Right renal cortex interstitium (tissue), 3 donors: ENCODE results near the gene SGK1. TPM values are rescaled to one million over a fixed set of nuclear protein-coding genes. Genes with fewer than 3 reads are reported as not detected.
"Not testable (repeated sequence)": the region's sequence is repeated elsewhere in the genome, so short reads cannot be mapped to it uniquely, and the experiment has no call there.

Experiments used
- DNase-seq, 3 donors: peaks; one replicate each; pipeline ENCODE4 v3.0.0-alpha.2; 2013; ENCODE audit warnings: low read depth in 3 of 3, low spot score in 2 of 3
- polyA plus RNA-seq, 3 donors: library from polyadenylated mRNA; unstranded; fragments of 120-200 nt; gene quantifications; one replicate each; pipeline ENCODE4 v1.2.1, GENCODE V29; 2013; ENCODE audit not compliant: insufficient read length in 3 of 3

Gene SGK1
- polyA plus RNA-seq, 3 donors: 94.1 to 112 (median 106) TPM

- no peak for DNase-seq
These were observed 10.0 kb downstream of the SGK1 start for GRCh38 chr6:134307870-134308269.

- no peak for DNase-seq
These were observed 10.8 kb downstream of the SGK1 start for GRCh38 chr6:134307075-134307474.

- DNase-seq: not testable (repeated sequence)
These were observed 13.5 kb downstream of the SGK1 start for GRCh38 chr6:134304381-134304780.

- no peak for DNase-seq
These were observed 14.0 kb downstream of the SGK1 start for GRCh38 chr6:134303891-134304290.

DNA sequence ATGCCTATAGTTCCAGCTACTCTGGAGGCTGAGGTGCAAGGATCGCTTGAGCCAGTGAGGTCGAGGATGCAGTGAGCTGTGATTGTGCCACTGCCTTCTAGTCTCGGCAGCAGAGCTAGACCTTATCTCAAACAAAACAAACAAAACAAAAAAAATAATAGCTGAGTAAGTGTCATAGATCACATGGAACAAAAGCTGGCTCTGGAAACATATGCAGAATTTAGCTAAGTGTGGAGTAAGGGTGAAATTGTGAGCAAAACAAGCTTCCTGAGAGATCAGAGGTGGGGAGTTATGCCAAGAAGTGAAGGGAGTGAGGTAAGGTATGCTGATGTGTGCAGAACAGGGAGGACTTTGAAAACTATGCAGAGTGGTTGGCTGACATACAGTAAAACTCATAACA, 18.7 kb downstream of the SGK1 start:
- no peak for DNase-seq

DNA sequence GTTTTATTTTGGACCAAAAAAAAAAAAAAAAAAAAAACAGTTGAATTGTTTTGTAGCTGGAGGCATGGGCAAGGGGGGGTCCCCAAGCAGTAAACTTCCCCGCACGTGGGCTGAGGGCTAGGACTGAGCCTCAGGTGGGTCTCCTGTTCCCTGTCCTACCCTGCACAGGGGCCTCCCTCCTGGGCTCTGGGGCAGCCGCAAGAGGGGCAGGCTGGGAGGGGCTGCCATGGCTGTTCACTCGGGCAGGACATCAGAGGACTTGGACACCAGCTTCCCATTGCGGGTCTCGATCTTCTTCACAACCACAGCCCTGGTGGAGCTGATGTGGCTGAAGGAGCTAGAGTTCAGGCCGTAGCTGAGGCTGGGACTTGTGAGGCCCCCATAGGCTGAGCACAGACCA, 21.1 kb downstream of the SGK1 start:
- DNase-seq: no peak

- no peak for DNase-seq
These were observed 21.9 kb downstream of the SGK1 start for GRCh38 chr6:134295953-134296553.

GRCh38 chr6:134293659-134294161, 24.2 kb downstream of the SGK1 start:
- no peak for DNase-seq

- DNase-seq: no peak
These were observed 26.8 kb downstream of the SGK1 start for GRCh38 chr6:134291156-134291555.

GRCh38 chr6:134289204-134289575, 28.7 kb downstream of the SGK1 start:
- DNase-seq: no peak

- DNase-seq: no peak
These were observed 29.2 kb downstream of the SGK1 start for GRCh38 chr6:134288538-134289203.

- DNase-seq: no peak
These were observed 29.9 kb downstream of the SGK1 start for GRCh38 chr6:134287859-134288537.

GRCh38 chr6:134282816-134283215, 35.1 kb downstream of the SGK1 start:
- DNase-seq: no peak

- DNase-seq: no peak
These were observed 36.5 kb downstream of the SGK1 start for GRCh38 chr6:134281388-134281787.

GRCh38 chr6:134278000-134278399, 39.9 kb downstream of the SGK1 start:
- no peak for DNase-seq

DNA sequence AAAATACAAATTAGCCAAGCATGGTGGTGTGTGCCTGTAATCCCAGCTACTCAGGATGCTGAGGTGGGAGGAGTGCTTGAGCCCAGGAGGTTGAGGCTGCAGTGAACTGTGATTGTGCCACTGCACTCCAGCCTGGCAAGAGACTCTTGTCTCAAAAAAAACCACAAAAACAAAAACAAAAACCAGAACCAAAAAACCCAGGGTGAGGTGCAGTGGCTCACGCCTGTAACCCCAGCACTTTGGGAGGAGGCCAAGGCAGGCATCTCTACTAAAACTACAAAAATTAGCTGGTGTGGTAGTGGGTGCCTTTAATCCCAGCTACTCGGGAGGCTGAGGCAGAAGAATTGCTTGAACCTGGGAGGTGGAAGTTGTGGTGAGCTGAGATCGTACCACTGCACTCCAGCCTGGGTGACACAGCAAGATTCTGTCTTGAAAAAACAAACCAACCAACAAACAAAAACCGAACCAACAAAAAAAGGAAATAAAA, 41.0 kb downstream of the SGK1 start:
- not testable (repeated sequence) for DNase-seq

DNA sequence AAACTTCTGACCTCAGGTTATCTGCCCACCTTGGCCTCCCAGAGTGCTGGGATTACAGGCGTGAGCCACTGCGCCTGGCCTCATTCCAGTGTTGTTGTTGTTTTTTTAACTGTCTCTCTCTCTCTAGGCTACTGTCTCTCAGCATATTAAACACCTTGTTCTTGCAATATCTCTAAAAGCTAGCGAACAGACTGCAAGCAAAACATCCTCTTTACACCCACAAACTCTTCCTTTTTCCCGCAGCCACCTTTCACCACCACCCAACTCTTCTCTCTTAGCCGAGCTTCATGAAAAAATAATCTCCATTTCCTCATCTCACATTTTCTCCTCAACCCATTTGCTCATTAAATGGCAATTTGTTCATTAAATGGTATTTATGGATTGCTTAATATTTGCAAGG, 45.5 kb downstream of the SGK1 start:
- no peak for DNase-seq

DNA sequence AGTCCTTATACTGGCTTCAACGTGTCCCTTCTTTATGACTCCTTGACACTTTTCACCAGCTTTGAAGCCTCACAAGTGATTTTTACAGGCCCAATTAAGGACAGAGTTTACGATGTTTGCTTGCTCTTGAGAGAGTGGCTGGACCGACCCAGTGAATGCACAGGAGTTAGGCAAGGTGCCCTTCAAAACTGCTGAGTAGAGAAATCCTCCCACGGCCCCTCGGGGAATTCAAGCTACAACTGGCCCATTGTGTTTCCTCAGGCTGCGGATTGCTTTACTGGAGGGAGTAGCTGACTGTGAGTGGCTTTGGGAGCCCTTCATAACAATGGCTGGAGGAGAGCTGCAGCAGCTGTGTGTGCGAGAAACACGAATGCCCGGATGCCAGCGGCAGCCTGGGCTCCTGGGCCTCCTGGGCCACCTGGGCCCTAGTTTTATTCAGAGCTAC, 50.0 kb downstream of the SGK1 start:
- no peak for DNase-seq

GRCh38 chr6:134266776-134267175, 51.1 kb downstream of the SGK1 start:
- no peak for DNase-seq

DNA sequence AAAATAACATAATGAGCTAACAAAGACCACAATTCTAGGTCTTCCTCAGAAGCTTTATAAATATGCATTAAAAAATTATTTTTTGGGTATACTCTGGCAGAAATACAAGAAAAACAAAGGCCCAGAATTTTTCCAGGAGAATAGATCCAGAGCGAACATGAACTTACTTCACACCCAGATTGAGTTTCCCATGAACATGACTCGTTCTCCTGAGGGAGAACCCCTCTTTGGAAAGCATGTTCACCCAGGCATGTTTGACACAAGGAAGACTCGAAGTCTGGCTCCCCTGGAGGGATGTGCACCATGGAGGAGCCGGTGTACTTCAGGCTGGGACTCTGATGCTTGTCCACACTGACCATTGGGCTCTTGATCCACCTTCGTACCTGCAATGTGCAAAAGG, 56.1 kb downstream of the SGK1 start:
- no peak for DNase-seq

GRCh38 chr6:134258849-134259306, 59.0 kb downstream of the SGK1 start:
- no peak for DNase-seq

- no peak for DNase-seq
These were observed 60.4 kb downstream of the SGK1 start for GRCh38 chr6:134257516-134257915.
